Erythroblast (primary cell): Measurements from ENCODE around the gene MXD4.

Experiments
- GATA1 ChIP-seq: IDR thresholded peaks from 2 replicates; pipeline ENCODE4 v1.6.1; 2011; ENCODE audit warnings: low read depth, mild to moderate bottlenecking, control low read depth, low read length, moderate library complexity
- POLR2A ChIP-seq: IDR thresholded peaks from 2 replicates; pipeline ENCODE4 v1.6.1; 2011; ENCODE audit warnings: mild to moderate bottlenecking, low read length

DNA sequence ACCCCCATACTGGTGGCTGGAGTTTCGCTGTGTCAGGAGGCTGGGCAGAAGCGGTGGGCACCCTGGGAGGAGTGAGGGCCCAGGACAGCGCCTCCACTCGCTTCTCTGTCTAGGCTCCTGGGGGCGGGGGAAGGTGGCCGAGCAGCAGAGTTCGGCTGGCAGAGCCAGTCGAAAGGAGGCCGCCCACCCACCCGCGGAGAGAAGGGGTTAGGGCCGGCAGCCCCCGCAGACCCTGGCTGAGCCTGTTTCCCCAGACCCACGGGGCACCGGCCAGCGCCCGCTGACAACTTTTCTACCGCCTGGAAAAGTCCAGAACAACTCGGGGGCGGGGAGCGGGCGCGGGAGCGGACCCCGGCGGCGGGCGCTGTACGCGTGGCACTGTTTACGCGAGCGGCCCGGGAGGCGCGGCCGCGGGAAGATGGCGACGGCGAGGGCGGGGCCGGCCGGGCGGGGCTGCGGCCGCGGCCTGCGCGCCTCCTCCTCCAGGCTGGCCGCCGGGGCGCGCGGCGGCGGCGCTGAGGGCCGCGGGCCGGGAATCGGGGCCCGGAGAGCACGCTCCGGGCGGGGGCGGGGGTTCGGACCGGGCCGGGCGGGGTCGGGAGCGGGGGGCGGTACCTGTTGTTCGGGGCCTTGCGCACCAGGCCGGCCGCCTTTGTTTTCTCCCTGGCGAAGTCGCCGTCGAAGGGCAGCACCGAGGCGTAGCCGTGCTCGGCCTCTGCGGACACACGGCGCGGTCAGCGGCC is 628 bp downstream of the MXD4 start:
- TF ChIP-seq POLR2A (no peak), GATA1 (no peak)
